CD4-positive, alpha-beta T cell treated with Interleukin-10 for 1 hour (primary cell): ENCODE measurements around the gene ALG8.
"Not testable (repeated sequence)": the region's sequence is repeated elsewhere in the genome, so short reads cannot be mapped to it uniquely, and the experiment has no call there.

Experiments used
- DNase-seq: peaks from one replicate; pipeline ENCODE4 v3.0.0-alpha.2; 2020

Gene ALG8

DNA sequence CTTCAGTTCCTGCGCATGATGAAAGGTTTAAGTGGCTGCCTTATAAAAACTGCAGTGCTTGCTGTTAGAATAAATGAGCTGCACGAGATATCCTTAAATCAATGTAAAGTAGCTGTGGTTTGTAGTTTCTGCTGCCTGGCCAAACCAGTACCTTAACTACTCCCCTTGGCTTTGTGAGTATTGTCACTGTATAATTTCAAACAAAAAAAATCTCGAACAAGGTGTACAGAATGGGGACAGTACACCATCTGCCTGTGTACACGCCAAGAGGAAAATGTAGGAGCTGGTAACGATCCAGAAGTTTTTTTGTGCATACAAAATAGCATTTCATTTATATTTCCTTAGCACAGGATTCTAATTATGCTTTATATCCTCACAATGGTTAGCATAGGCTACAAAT is 39.2 kb downstream of the ALG8 start:
- DNase-seq, result no peak

DNA sequence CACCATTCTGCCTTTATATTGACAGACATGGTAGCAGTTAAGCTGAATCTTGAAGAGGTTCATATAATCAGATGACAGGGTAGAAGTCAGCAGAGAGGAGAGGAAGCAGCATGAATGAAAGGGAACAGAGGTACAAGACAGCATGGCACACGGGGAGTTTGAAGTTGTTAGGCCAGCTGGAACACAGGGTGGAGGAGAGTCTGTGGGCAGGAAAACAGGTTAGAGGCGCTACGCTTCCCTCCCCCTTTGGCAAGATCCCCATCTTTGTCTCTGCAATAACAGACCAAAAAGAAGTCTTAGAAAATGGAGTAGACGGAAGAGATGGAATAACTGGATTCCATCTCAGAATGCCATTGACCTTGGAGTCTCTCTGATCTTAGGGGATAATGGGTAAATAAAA is 39.8 kb downstream of the ALG8 start:
- no peak for DNase-seq

DNA sequence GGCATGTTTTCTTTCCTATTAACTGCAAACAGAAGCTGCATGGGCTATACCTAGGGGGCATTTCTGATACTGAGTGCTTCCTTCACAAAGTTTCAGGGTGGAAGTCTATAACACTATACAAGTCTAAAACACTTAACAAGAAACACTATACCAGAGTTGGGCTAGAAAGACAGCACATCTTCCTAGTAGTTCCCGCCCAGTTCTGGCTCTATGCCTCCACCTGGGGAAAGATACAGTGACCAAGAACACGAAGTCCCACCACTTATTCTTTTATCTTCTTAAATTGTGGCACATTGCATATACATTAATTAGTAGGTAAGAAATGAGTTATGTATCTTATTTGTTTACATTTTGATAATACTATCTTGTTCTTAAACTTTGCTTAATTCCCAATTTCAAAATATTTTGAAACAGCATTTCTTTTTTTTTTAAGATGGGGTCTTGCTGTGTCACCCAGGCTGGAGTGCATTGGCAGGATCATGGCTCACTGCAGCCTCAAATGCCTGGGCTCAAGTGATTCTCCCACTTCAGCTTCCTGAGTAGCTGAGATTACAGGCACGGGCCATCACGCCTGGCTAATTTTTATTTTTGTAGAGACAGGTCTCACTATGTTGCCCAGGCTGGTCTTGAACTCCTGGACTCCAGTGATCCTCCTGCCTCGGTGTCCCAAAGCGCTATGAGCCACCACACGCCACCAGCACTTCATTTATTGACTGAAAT is 41.6 kb downstream of the ALG8 start:
- no peak for DNase-seq

DNA sequence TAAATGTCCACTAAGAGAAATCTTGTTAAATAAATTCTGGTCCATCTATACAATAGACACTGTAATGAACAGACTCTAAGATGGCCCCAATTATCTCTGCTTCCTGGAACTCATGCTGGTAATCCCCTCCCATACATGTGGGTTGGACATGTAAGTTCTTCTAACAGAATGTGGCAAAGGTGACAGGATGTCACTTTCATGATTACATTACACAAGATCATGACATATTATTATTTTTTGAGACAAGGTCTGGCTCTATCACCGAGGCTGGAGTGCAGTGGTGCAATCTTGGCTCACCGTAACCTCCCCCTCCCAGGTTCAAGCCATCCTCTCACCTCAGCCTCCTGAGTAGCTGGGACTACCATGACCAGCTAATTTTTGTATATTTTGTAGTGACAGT is 45.2 kb downstream of the ALG8 start:
- no peak for DNase-seq

DNA sequence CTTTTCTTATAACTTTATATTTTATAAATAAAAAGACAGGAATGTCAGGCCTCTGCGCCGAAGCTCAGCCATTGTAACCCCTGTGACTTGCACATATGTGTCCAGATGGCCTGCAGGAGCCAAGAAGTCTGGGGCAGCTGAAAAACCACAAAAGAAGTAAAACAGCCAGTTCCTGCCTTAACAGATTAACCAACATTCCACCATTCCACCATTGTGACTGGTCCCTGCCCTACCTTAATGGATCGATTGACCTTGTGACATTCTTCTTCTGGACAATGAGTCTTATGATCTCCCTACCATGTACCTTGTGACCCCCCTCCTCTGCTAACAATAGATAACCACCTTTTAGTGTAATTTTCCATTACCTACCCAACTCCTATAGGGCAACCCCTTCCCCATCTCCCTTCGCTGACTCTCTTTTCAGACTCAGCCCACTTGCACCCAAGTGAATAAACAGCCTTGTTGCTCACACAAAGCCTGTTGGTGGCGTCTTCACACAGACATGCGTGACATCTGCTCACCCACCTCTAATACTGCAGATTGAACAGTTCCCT is 52.8 kb downstream of the ALG8 start:
- DNase-seq, result not testable (repeated sequence)

DNA sequence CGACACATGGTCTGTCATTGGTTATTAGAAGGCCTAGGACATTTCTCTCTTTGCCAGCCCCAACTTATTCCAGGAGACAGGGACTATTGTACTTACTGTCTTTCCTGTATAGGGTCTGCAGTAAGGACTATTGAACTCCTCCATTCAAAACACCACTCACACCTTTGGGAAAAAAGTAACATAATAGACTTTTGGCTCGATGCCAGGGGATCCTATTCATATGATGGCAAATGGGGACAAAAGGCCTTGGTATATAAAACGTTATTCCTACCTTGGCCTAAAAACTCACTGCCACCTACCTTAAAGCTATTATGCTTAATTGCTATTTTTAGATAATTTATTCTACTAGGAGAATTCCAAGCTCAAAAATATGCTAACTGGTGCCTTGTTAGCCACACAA is 53.5 kb downstream of the ALG8 start:
- DNase-seq, result no peak

DNA sequence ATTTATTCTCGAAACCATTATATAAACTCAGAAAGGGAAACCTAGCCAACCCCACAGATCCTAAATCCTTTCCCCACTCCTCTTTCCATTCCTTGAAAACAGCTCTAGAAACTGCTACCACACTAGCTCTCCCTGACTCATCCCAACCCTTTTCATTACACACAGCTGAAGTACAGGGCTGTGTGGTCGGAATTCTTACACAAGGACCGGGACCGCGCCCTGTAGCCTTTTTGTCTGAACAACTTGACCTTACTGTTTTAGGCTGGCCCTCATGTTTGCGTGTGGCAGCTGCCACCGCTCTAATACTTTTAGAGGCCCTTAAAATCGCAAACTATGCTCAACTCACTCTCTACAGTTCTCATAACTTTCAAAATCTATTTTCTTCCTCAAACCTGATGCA is 54.9 kb downstream of the ALG8 start:
- DNase-seq, result not testable (repeated sequence)

DNA sequence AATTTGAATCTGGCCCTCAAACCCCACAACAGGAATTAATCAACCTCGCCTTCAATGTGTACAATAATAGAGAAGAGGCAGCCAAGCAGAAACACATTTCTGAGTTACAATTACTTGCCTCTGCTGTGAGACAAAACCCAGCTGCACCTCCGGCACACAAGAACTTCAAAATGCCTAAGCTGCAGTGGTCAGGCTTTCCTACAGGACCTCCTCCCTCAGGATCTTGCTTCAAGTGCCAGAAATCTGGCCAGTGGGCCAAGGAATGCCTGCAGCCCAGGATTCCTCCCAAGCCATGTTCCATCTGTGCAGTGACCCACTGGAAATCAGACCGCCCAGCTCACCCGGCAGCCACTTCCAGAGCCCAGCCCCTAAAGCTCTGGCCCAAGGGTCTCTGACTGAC is 56.4 kb downstream of the ALG8 start:
- no peak for DNase-seq

DNA sequence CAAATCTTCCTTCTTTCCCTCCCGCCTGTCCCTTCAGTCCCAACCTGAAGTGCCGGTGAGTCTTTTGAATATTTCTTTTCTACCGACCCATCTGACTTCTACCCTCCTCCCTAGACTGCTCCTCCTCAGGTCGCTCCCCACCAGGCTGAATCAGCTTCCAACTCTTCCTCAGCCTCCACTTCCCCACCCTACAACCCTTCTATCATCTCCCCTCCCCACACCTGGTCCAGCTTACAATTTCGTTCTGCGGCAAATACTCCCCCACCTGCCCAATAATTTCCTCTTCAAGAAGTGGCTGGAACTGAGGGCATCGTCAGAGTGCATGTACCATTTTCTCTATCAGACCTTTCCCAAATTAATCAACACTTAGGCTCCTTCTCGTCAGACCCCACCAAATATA is 57.3 kb downstream of the ALG8 start:
- DNase-seq, result no peak

DNA sequence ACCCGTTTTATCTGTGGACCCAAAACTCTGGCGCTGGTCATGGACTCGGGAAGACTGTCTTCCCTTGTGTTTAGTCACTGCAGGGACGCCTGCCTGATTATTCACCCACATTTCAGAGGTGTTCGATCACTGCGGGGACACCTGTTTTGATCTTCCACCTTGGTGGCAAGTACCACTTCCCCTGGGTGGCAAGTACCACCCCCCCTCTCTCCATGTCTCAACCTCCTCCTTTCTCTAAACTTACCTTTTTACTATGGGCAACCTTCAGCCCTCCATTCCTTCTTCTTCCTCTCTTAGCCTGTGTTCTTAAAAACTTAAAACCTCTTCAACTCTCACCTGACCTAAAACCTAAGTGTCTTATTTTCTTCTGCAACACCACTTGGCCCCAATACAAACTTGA is 57.8 kb downstream of the ALG8 start:
- peak; percentile 6 for DNase-seq

DNA sequence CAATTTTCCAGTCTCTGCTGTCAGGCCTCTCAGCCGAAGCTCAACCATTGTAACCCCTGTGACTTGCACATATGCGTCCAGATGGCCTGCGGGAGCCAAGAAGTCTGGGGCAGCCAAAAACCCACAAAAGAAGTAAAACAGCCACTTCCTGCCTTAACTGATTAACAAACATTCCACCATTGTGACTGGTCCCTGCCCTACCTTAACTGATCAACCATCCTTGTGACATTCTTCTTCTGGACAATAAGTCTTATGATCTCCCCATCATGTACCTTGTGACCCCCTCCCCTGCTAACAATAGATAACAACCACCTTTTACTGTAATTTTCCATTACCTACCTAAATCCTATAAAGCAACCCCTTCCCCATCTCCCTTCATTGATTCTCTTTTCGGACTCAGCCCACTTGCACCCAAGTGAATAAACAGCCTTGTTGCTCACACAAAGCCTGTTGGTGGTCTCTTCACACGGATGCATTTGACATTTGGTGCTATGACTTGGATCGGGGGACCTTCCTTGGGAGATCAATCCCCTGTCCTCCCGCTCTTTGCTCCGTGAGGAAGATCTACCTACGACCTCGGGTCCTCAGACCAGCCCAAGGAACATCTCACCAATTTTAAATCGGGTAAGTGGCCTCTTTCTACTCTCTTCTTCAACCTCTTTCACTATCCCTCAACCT is 58.5 kb downstream of the ALG8 start:
- DNase-seq, result no peak

DNA sequence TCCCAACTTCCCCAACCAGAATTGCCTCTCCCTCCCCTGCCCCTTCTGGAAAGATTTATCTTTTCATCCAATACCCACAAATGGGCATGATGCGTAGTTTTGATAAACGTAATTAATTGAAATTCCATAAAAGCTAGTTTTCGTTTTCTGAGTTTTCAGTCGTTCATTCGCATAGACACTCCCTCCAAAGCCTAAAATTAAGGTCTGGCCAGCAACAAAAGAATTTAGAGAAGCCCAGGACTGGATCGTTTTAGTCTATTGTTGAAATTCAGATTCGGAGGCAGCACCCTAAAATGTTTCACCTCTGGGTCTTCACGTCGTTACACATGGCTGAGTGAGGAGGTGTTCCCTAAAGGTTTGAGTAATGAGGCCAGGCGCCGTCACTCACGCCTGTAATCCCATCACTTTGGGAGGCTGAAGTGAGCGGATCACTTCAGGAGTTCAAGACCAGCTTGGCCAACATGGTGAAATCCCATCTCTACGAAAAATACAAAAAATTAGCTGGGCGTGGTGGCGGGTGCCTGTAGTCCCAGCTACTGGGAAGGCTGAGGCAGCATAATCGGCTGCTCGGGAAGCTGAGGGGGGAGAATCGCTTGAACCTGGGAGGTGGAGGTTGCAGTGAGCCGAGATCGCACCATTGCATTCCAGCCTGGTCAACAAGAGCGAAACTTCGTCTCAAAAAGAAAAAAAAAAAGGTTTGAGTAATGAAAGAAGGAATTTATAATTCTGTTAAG is 59.2 kb downstream of the ALG8 start:
- no peak for DNase-seq

DNA sequence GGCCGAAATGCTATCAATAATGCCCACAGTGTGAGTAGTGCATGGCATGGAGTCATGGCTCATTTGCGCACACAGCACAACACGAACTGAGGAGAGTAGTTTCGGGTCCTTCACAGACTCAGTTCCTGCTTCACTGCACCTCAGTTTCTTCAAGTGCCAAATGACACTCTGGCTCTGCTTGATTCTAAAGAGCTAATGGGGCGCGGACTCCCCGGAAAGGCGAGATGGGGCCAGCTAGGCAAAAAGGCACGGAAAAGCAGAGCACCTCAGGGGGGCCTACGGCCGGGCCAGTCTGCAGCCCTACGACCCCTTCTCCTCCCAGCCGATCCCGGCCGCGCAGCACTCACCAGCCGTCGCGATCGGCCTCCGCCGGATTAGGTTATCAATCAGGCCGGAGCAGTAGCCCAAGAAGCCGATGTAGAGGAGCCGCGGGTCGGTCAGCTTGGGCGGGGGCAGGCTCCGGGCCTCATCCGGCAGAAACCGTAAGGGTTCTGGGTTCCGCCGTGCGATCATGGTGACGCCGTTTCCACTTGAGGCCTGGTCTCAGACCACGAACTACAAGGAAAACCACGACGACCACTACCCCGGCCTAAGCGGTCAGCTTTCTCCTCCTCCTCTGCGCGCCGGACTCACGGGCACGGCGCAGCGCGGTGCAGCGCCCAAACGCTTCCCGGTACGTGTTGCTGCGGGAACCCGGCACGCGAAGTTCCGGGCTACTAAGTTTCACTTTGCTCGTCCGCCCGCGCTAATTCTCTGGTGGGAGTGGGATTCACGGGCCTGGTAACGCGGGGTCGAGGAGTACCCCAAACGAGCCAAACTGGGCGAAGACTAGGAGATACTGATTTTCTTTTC is 60.0 kb downstream of the ALG8 start, which contains the start of gene NDUFC2:
Gene NDUFC2 (minus strand): TSS at position 631 of the 852 bp plus-strand sequence. CDS start 118 bp downstream, at position 513.
- peak; percentile 70 for DNase-seq

DNA sequence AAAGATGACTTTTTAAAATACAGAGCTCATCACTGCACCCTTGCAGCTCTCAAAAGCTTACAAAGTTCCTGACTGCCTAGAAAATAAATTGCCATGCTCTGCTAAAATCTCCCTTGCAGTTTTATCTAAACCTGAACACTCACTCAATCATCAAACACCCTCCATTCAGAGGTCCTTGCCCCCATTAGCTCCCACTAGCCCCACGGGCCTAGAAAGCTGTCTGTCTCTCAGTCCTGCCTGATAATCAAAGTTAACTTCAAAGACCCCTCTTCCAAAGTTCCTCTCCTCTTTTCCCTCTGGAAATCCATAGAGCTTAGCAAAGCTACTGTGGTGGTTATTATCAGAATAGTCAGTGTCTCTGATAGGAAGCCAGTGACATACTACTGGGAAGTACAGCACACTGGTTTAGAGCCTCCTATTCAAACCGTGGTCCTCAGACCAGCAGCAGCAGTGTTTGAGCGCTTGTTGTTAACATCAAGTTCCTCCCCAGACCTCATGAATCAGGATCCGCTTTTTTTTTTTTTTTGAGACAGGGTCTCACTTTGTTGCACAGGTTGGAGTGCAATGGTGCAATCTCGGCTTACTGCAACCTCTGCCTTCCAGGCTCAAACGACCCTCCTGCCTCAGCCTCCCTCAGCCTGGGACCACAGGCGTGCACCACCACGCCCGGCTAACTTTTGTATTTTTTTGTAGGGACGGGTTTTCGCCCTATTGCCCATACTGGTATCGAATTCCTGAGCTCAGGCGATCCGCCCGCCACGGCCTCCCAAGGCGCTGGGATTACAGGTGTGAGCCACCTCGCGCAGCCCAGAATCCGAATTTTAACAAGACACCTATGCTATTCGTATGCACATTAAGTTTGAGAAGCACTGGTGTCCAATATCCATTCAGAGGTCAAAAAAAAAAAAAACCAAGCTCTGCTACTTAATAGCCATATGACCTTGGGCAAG is 60.9 kb downstream of the ALG8 start:
- no peak for DNase-seq

DNA sequence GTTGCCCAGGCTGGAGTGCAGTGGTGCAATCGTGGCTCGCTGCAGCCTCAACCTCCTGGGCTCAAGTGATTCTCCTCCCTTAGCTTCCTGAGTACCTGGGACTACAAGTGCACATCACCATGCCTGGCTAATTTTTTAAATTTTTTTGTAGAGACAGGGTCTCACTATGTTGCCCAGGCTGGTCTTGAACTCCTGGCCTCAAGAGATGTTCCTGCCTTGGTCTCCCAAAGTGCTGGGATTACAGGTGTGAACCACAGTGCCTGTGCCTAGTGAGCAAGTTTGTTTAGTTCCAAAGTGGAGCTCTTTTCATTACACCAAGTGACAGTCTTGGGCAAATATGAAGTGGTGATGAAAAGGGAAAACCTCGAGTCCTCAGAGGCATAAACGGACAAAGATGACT is 61.8 kb downstream of the ALG8 start:
- not testable (repeated sequence) for DNase-seq

DNA sequence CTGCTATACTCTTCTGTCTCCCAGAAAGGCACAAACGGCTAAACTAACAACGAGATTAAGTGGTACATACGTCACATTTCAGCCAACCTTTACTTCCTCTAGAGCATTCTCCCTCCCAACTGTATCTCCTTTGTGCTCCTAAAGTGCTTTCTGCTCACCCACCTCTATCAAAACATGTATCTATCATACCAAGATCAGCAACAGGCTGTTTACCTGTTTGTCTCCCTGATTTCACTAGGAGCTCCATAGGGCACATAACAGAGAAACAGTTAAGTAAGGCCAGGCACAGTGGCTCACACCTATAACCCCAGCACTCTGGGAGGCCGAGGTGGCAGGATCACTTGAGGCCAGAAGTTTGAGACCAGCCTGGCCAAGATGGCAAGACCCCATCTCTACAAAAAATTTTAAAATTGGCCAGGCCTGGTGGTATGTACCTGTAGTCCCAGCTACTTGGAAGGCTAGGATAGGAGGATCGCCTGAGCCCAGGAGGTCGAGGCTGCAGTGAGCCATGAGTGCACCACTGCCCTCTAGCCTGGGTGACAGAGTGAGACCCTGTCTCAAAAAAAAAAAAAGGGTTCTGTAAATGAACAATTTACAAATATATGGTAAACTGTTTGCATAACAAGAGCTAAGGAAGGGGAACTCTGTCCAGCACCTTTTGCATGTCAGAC is 62.6 kb downstream of the ALG8 start:
- DNase-seq, result no peak

DNA sequence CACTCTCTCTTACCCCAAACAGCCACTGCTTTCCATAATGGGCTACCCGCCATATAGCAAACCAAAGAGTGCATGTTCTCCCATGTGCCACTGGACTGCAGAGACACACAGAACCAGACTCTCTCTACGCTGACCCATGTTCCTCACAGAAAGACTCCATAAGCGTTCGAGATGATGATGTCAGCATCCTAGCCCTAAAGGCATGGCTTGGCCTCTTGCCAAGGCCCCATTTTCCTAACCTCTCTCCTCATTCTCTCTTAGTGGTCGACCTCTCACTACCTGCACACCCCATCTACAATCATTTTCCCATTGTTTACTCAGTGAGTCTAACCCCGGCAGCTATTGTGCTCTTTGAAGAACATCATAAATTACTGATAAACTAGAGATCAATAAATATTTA is 64.7 kb downstream of the ALG8 start:
- no peak for DNase-seq

DNA sequence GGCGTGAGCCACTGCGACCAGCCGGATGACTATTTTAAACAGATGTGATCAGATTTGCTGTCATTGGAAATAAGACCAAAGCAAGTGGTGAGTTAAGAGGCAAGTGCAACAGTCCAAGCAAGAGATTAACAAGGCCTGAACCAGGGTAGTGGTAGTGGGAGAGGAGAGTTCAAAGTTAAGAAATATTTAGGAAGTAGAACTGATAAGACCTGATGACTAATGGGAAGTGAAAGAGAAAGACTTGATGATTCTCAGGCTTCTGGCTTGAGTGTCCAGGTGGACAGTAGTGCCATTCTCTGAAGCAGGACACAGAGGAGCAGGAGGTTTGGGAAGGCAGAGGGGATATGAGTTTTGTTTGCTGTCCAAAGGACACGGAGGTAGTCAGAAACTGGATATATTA is 67.0 kb downstream of the ALG8 start:
- DNase-seq, result no peak

DNA sequence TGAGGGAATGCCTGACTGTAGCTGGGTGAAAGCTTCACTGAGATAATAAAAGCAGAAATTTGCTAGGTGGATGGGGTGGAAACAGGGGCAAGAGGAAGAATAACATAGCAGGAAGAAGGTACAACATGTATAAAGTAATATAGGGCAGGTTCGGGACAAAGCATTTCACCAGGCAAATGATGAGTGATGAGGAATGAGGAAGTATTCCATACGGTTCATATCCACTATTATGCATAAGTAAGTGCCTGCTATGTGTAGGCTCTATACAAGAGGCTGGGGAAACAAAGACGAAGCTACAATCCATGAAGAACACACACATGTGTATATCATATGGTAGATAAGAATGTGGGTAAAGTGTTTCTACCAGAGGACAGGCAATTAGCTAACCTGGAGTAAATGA is 67.7 kb downstream of the ALG8 start:
- no peak for DNase-seq

DNA sequence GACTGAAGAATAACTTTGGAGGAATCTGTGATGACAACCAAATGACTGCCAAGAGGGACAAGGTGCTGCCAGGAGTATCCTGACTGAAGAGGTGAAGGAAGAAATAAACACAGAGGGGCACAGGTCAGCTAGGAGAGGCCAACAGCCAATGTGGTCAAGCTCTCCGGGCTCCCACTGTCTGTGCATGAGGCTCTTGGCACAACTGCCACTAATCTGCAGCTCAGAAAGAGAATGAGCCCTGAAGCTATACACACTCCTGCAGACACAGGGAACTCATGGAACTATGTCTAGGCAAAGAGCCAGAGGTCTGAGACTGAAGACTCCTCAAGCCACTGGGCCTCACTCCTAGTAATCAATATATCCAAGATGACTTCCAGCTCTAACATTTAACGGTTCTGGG is 68.8 kb downstream of the ALG8 start:
- no peak for DNase-seq

DNA sequence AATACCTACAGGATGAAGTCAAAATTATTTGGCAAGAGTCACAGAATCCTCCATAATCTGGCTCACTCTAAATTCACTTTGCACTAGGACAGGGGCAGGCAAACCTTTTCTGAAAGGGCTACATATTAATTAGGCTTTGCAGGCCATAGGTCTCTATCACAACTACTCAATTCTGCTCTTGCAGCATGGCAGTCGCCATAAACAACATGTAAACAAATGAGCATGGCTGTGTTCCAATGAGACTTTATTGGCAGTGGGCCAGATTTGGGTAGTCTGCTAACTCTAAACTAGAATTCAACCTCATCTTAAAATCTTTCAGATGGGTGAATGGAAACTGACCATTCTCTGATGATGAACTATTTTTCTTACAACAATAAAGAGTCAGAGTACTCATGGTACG is 70.0 kb downstream of the ALG8 start:
- no peak for DNase-seq
